GM12878 (cell line): ENCODE measurements around the gene MYO10. TPM values are rescaled to one million over a fixed set of nuclear protein-coding genes. Genes with fewer than 3 reads are reported as not detected.

Experiments
- CREM ChIP-seq: IDR thresholded peaks from 2 replicates; pipeline ENCODE4 v1.6.1; 2014; ENCODE audit warnings: antibody characterized with exemption, low read depth
- ETV6 ChIP-seq, 2 experiments: fragments of 450-650 bp in 1 of 2; IDR thresholded peaks in 1 of 2; conservative IDR thresholded peaks in 1 of 2; 2 replicates each; pipeline ENCODE4 v1.6.1; 2014; ENCODE audit warnings: antibody characterized with exemption in 1 of 2, borderline replicate concordance in 1 of 2, low read depth in 1 of 2, mild to moderate bottlenecking in 1 of 2, moderate library complexity in 1 of 2
- KLF5 ChIP-seq: fragments of 450-650 bp; IDR thresholded peaks from 2 replicates; pipeline ENCODE4 v1.6.1; 2014; ENCODE audit warnings: mild to moderate bottlenecking; ENCODE audit not compliant: partially characterized antibody
- ZNF207 ChIP-seq: fragments of 450-650 bp; IDR thresholded peaks from 2 replicates; pipeline ENCODE4 v1.6.1; 2014; ENCODE audit warnings: antibody characterized with exemption, mild to moderate bottlenecking, borderline replicate concordance
- polyA plus RNA-seq, 11 experiments: library from polyadenylated mRNA; depleted of rRNA in 4 of 11; unstranded in 6 of 11; stranded (reverse) in 5 of 11; fragments of >200 nt; fragmentation: Nextera tagmentation in 4 of 11; fragmentation: Illumina TruSeq in 1 of 11; extraction: Ambion mirVana in 4 of 11; extraction: Trizol in 1 of 11; gene quantifications; 1 replicate in 1 of 11; 2 replicates in 10 of 11; pipeline versions ENCODE4 v1.2.1 to v1.2.3, GENCODE V29; 2011 to 2016; ENCODE audit warnings: inconsistent platforms in 2 of 11, missing spikeins in 2 of 11, low read depth in 1 of 11
- total RNA-seq, 4 experiments: library from RNA; depleted of rRNA in 3 of 4; stranded (reverse); fragments of >200 nt in 3 of 4; fragmentation: Illumina TruSeq in 1 of 4; extraction: Trizol in 1 of 4; gene quantifications; 2 replicates each; pipeline versions ENCODE4 v1.2.1 to v1.2.3, GENCODE V29; 2013 to 2021
- TF ChIP-seq, protein P1 (sequence below): IDR thresholded peaks from 2 replicates; pipeline ENCODE4 v1.6.1; 2011; ENCODE audit warnings: borderline replicate concordance, low read depth, mild to moderate bottlenecking, moderate library complexity, low read length; ENCODE audit not compliant: insufficient read depth, poor library complexity, severe bottlenecking
- TF ChIP-seq, protein P2 (sequence below): IDR thresholded peaks from 2 replicates; pipeline ENCODE4 v1.6.1; 2012; ENCODE audit warnings: improper control_type of control experiment, low read depth, low read length; ENCODE audit not compliant: insufficient replicate concordance

Gene MYO10
- total and polyA plus RNA-seq, 10 of the 15 experiments (the other 5 are each of a cell fraction or from before 2014, with no cell fraction given): 0.02 to 0.77 (median 0.17) TPM

DNA sequence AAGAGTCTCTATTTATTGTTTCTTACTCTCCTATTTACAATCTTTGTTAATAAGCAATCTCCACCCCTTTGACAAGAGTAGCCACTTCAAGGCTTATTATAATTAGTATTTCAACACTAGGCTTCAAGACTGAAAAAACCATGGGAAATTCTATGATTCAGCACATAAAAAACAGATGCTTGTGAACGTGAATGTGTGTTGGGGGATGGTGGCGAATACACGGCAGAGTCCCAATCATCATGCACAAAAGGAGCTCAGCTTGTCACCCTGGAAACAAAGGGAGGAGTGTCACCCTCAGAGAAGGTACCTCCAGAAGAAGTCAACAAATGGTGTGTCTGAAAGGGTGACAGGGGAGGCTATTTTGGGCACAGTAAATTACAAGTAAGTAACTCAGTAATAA lies 162.1 kb downstream of the MYO10 start (continued):
- TF ChIP-seq, protein P1, sequence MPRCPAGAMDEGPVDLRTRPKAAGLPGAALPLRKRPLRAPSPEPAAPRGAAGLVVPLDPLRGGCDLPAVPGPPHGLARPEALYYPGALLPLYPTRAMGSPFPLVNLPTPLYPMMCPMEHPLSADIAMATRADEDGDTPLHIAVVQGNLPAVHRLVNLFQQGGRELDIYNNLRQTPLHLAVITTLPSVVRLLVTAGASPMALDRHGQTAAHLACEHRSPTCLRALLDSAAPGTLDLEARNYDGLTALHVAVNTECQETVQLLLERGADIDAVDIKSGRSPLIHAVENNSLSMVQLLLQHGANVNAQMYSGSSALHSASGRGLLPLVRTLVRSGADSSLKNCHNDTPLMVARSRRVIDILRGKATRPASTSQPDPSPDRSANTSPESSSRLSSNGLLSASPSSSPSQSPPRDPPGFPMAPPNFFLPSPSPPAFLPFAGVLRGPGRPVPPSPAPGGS: no peak
- TF ChIP-seq CREM (no peak), ETV6 (conservative IDR thresholded peaks at IDR 0.05 in 1 of 2, IDR thresholded peaks at IDR 0.05 in 1 of 2; ENCODE audit: borderline replicate concordance in 1 of 2, low read depth in 1 of 2) (no peak), KLF5 (no peak), ZNF207 (no peak)
- TF ChIP-seq, protein P2, sequence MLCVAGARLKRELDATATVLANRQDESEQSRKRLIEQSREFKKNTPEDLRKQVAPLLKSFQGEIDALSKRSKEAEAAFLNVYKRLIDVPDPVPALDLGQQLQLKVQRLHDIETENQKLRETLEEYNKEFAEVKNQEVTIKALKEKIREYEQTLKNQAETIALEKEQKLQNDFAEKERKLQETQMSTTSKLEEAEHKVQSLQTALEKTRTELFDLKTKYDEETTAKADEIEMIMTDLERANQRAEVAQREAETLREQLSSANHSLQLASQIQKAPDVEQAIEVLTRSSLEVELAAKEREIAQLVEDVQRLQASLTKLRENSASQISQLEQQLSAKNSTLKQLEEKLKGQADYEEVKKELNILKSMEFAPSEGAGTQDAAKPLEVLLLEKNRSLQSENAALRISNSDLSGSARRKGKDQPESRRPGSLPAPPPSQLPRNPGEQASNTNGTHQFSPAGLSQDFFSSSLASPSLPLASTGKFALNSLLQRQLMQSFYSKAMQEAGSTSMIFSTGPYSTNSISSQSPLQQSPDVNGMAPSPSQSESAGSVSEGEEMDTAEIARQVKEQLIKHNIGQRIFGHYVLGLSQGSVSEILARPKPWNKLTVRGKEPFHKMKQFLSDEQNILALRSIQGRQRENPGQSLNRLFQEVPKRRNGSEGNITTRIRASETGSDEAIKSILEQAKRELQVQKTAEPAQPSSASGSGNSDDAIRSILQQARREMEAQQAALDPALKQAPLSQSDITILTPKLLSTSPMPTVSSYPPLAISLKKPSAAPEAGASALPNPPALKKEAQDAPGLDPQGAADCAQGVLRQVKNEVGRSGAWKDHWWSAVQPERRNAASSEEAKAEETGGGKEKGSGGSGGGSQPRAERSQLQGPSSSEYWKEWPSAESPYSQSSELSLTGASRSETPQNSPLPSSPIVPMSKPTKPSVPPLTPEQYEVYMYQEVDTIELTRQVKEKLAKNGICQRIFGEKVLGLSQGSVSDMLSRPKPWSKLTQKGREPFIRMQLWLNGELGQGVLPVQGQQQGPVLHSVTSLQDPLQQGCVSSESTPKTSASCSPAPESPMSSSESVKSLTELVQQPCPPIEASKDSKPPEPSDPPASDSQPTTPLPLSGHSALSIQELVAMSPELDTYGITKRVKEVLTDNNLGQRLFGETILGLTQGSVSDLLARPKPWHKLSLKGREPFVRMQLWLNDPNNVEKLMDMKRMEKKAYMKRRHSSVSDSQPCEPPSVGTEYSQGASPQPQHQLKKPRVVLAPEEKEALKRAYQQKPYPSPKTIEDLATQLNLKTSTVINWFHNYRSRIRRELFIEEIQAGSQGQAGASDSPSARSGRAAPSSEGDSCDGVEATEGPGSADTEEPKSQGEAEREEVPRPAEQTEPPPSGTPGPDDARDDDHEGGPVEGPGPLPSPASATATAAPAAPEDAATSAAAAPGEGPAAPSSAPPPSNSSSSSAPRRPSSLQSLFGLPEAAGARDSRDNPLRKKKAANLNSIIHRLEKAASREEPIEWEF: no peak
